Subcutaneous abdominal adipose tissue (tissue), 5 donors: ENCODE measurements around the gene NPSR1.
"Not testable (repeated sequence)": the region's sequence is repeated elsewhere in the genome, so short reads cannot be mapped to it uniquely, and the experiment has no call there.

ENCODE experiments used
- H3K27ac ChIP-seq: one replicate; pipeline ENCODE4 v1.7.0; 2013; ENCODE audit warnings: low read depth, mild to moderate bottlenecking, inconsistent platforms, low read length, moderate library complexity
- H3K27me3 ChIP-seq, 5 donors: one replicate each; pipeline ENCODE4 v1.7.0; 2013; ENCODE audit warnings: low read length in 5 of 5, inconsistent platforms in 1 of 5; ENCODE audit not compliant: control insufficient read depth in 5 of 5, insufficient read depth in 4 of 5
- H3K36me3 ChIP-seq, 5 donors: one replicate each; pipeline ENCODE4 v1.7.0; 2013; ENCODE audit warnings: low read length in 5 of 5; ENCODE audit not compliant: control insufficient read depth in 5 of 5, insufficient read depth in 5 of 5
- H3K4me1 ChIP-seq, 5 donors: one replicate each; pipeline ENCODE4 v1.7.0; 2013; ENCODE audit warnings: low read length in 5 of 5, mild to moderate bottlenecking in 3 of 5, moderate library complexity in 1 of 5; ENCODE audit not compliant: control insufficient read depth in 5 of 5, insufficient read depth in 5 of 5
- H3K4me3 ChIP-seq, 5 donors: one replicate each; pipeline ENCODE4 v1.7.0; 2013; ENCODE audit warnings: low read length in 5 of 5, low read depth in 1 of 5
- H3K9ac ChIP-seq, 5 donors: one replicate each; pipeline ENCODE4 v1.7.0; 2013; ENCODE audit warnings: low read length in 5 of 5, mild to moderate bottlenecking in 4 of 5, moderate library complexity in 3 of 5
- H3K9me3 ChIP-seq, 5 donors: one replicate each; pipeline ENCODE4 v1.7.0; 2013; ENCODE audit warnings: low read length in 5 of 5; ENCODE audit not compliant: control insufficient read depth in 5 of 5
- donor health status: healthy.
- donor health status: healthy.
- donor health status: healthy.
- donor health status: healthy.
- donor health status: healthy.

NPSR1 gene

GRCh38 chr7:34657632-34658268 is at the start of gene NPSR1:
NPSR1 (plus strand) TSS chr7:34658218; CDS start chr7:34658413, 195 bp downstream.
- no peak within 1 kb of the TSS for H3K9ac ChIP-seq
- H3K9me3 ChIP-seq: no peaks in the 10 kb centered on the region
- H3K36me3 ChIP-seq: no peaks in the 10 kb centered on the region
- no peak within 1 kb of the TSS for H3K27ac ChIP-seq
- H3K27me3 ChIP-seq: no peaks in the 10 kb centered on the region
- peaks cover 0 to 11% (median 9%) of the 10 kb centered on the region in 5 donors for H3K4me1 ChIP-seq
- H3K4me3 ChIP-seq: no peak within 1 kb of the TSS

- H3K4me3 ChIP-seq: no peak overlapping the region
- no peaks in the 10 kb centered on the region for H3K27me3 ChIP-seq
- no peak overlapping the region for H3K9ac ChIP-seq
- no peaks in the 10 kb centered on the region for H3K36me3 ChIP-seq
- no peaks in the 10 kb centered on the region for H3K9me3 ChIP-seq
- peaks cover 0 to 7% (median 0%) of the 10 kb centered on the region in 5 donors for H3K4me1 ChIP-seq
- H3K27ac ChIP-seq: no peak overlapping the region
Measured at GRCh38 chr7:34612661-34613060, 45.4 kb upstream of the NPSR1 start.

GRCh38 chr7:34620425-34620824 is 37.6 kb upstream of the NPSR1 start:
- H3K4me3 ChIP-seq: no peak overlapping the region
- no peaks in the 10 kb centered on the region for H3K36me3 ChIP-seq
- peaks cover 0 to 3% (median 0%) of the 10 kb centered on the region in 5 donors for H3K4me1 ChIP-seq
- H3K9ac ChIP-seq: no peak overlapping the region
- H3K9me3 ChIP-seq: no peaks in the 10 kb centered on the region
- H3K27me3 ChIP-seq: no peaks in the 10 kb centered on the region
- H3K27ac ChIP-seq: no peak overlapping the region

- no peak overlapping the region for H3K27ac ChIP-seq
- H3K9ac ChIP-seq: no peak overlapping the region
- peaks cover 0 to 3% (median 0%) of the 10 kb centered on the region in 5 donors for H3K4me1 ChIP-seq
- H3K36me3 ChIP-seq: no peaks in the 10 kb centered on the region
- H3K4me3 ChIP-seq: no peak overlapping the region
- no peaks in the 10 kb centered on the region for H3K27me3 ChIP-seq
- H3K9me3 ChIP-seq: no peaks in the 10 kb centered on the region
Measured at GRCh38 chr7:34622182-34622581, 35.8 kb upstream of the NPSR1 start.

- H3K36me3 ChIP-seq: no peaks in the 10 kb centered on the region
- H3K9me3 ChIP-seq: no peaks in the 10 kb centered on the region
- H3K9ac ChIP-seq: no peak overlapping the region
Measured at GRCh38 chr7:34622771-34623250, 35.2 kb upstream of the NPSR1 start.

GRCh38 chr7:34628618-34629017 is 29.4 kb upstream of the NPSR1 start:
- H3K4me3 ChIP-seq, H3K4me1 ChIP-seq, H3K9me3 ChIP-seq, H3K9ac ChIP-seq, H3K36me3 ChIP-seq, H3K27ac ChIP-seq, H3K27me3 ChIP-seq: not testable (repeated sequence)

More at GRCh38 chr7:34622771-34623250, 35.2 kb upstream of the NPSR1 start:
- Histone ChIP-seq H3K4me3 (no peak overlapping the region), H3K4me1 (peaks cover 0 to 3% (median 0%) of the 10 kb centered on the region in 5 donors), H3K27me3 (no peaks in the 10 kb centered on the region), H3K27ac (no peak overlapping the region)

GRCh38 chr7:34652809-34653208 is 5.2 kb upstream of the NPSR1 start:
- Histone ChIP-seq H3K9me3 (peaks cover 0 to 2% (median 0%) of the 10 kb centered on the region in 5 donors), H3K27ac (peak overlapping the region; percentile 67), H3K27me3 (no peaks in the 10 kb centered on the region), H3K36me3 (no peaks in the 10 kb centered on the region), H3K9ac (no peak overlapping the region), H3K4me1 (peaks cover 0 to 15% (median 12%) of the 10 kb centered on the region in 5 donors), H3K4me3 (peak overlapping the region in 1 of 5 donors; percentile 15)

- H3K9ac ChIP-seq: no peak overlapping the region
- no peak overlapping the region for H3K4me3 ChIP-seq
- no peak overlapping the region for H3K27ac ChIP-seq
- no peaks in the 10 kb centered on the region for H3K36me3 ChIP-seq
- H3K27me3 ChIP-seq: no peaks in the 10 kb centered on the region
- H3K9me3 ChIP-seq: peaks cover 0 to 2% (median 0%) of the 10 kb centered on the region in 5 donors
- H3K4me1 ChIP-seq: peaks cover 0 to 15% (median 12%) of the 10 kb centered on the region in 5 donors
Measured at GRCh38 chr7:34653787-34654186, 4.2 kb upstream of the NPSR1 start.

- Histone ChIP-seq H3K36me3 (no peaks in the 10 kb centered on the region), H3K27ac (no peak overlapping the region), H3K9me3 (peaks cover 0 to 2% (median 0%) of the 10 kb centered on the region in 5 donors), H3K4me1 (peaks cover 0 to 15% (median 12%) of the 10 kb centered on the region in 5 donors), H3K9ac (no peak overlapping the region), H3K27me3 (no peaks in the 10 kb centered on the region), H3K4me3 (no peak overlapping the region)
Measured at GRCh38 chr7:34655384-34655783, 2.6 kb upstream of the NPSR1 start.

- Histone ChIP-seq H3K9me3 (peaks cover 0 to under 1% (median 0%) of the 10 kb centered on the region in 5 donors), H3K27ac (no peak overlapping the region), H3K36me3 (no peaks in the 10 kb centered on the region), H3K4me3 (no peak overlapping the region), H3K9ac (no peak overlapping the region), H3K27me3 (no peaks in the 10 kb centered on the region), H3K4me1 (peaks cover 0 to 15% (median 12%) of the 10 kb centered on the region in 5 donors)
Measured at GRCh38 chr7:34656041-34656440, 2.0 kb upstream of the NPSR1 start.
